H1 (cell line): ENCODE data around the gene LRRC26. TPM values are rescaled to one million over a fixed set of nuclear protein-coding genes. Genes with fewer than 3 reads are reported as not detected.

Experiments
- CTCF ChIA-PET: fragments of 300-600 bp; sonication (Branson Sonifier 250); formaldehyde crosslinking; loops from one replicate; lab custom pipeline; 2021; ENCODE audit not compliant: partially characterized antibody; lab: Charles Lee
- POLR2A ChIA-PET: fragments of 300-600 bp; sonication (Branson Sonifier 250); formaldehyde crosslinking; loops from one replicate; lab custom pipeline; 2021; ENCODE audit warnings: inconsistent platforms; ENCODE audit not compliant: partially characterized antibody; lab: Charles Lee
- DNase-seq, 2 experiments: peaks; one replicate each; pipeline versions ENCODE4 v3.0.0 to v3.0.0-alpha.2; 2010 to 2022; ENCODE audit warnings: low spot score in 2 of 2, low read depth in 1 of 2, mixed read lengths in 1 of 2
- FAIRE-seq: peaks from 2 replicates; lab custom pipeline; 2011; peaks lifted over from hg19 to GRCh38; lab: Jason Lieb, UNC
- H2AFZ ChIP-seq: 2 replicates; pipeline ENCODE4 v1.8.1; 2012; ENCODE audit warnings: low read length, inconsistent platforms
- H2AK5ac ChIP-seq: 2 replicates; pipeline ENCODE4 v1.6.1; 2013; ENCODE audit warnings: low read depth, low read length
- H2BK120ac ChIP-seq: replicated peaks from 2 replicates; pipeline ENCODE3; 2013; ENCODE audit warnings: low read depth, low read length, inconsistent platforms
- H2BK12ac ChIP-seq: 2 replicates; pipeline ENCODE4 v1.6.1; 2013; ENCODE audit warnings: low read depth, low read length
- H2BK15ac ChIP-seq: 2 replicates; pipeline ENCODE4 v1.6.1; 2013; ENCODE audit warnings: low read length
- H2BK20ac ChIP-seq: 2 replicates; pipeline ENCODE4 v1.6.1; 2013; ENCODE audit warnings: low read length
- H2BK5ac ChIP-seq: 2 replicates; pipeline ENCODE4 v1.6.1; 2013; ENCODE audit warnings: low read depth, low read length
- H3K14ac ChIP-seq: 2 replicates; pipeline ENCODE4 v1.6.1; 2013; ENCODE audit warnings: inconsistent platforms; ENCODE audit not compliant: insufficient read length
- H3K18ac ChIP-seq: 2 replicates; pipeline ENCODE4 v1.6.1; 2013; ENCODE audit warnings: low read length; ENCODE audit errors: extremely low read depth
- H3K23ac ChIP-seq: 2 replicates; pipeline ENCODE4 v1.6.1; 2013; ENCODE audit warnings: inconsistent platforms; ENCODE audit not compliant: insufficient read length
- H3K23me2 ChIP-seq: 2 replicates; pipeline ENCODE4 v1.6.1; 2013; ENCODE audit warnings: low read depth, low read length
- H3K27ac ChIP-seq: 2 replicates; pipeline ENCODE4 v1.6.1; 2011; ENCODE audit warnings: low read depth, low read length, inconsistent platforms
- H3K27me3 ChIP-seq, 4 experiments: replicated peaks in 1 of 4; 1 replicate in 1 of 4; 2 replicates in 3 of 4; pipeline versions ENCODE4 v1.6.1 to v1.8.1; 2011 to 2013; ENCODE audit warnings: low read length in 3 of 4, mild to moderate bottlenecking in 3 of 4, inconsistent platforms in 2 of 4, mixed read lengths in 2 of 4, moderate library complexity in 1 of 4; ENCODE audit not compliant: control insufficient read depth in 3 of 4, insufficient read depth in 3 of 4; ENCODE audit errors: extremely low read depth in 1 of 4
- H3K36me3 ChIP-seq, 4 experiments: 2 replicates each; pipeline versions ENCODE4 v1.6.1 to v1.8.1; 2011 to 2013; ENCODE audit warnings: mild to moderate bottlenecking in 4 of 4, low read length in 3 of 4, moderate library complexity in 2 of 4, control low read depth in 1 of 4, inconsistent platforms in 1 of 4; ENCODE audit not compliant: insufficient read depth in 4 of 4, control insufficient read depth in 2 of 4
- H3K4ac ChIP-seq: replicated peaks from 2 replicates; pipeline ENCODE3; 2013; ENCODE audit warnings: low read length, low read depth, mixed read lengths, inconsistent platforms; ENCODE audit not compliant: insufficient read length
- H3K4me1 ChIP-seq, 4 experiments: replicated peaks in 1 of 4; 1 replicate in 1 of 4; 2 replicates in 3 of 4; pipeline versions ENCODE4 v1.6.1 to v1.8.1; 2011 to 2013; ENCODE audit warnings: low read length in 3 of 4, inconsistent platforms in 2 of 4, mixed read lengths in 1 of 4; ENCODE audit not compliant: insufficient read depth in 4 of 4, control insufficient read depth in 3 of 4
- H3K4me2 ChIP-seq, 2 experiments: 2 replicates each; pipeline versions ENCODE4 v1.6.1 to v1.8.1; 2011 to 2013; ENCODE audit warnings: low read depth in 2 of 2, low read length in 2 of 2, control low read depth in 1 of 2, inconsistent platforms in 1 of 2, mild to moderate bottlenecking in 1 of 2; ENCODE audit not compliant: insufficient read depth in 1 of 2
- H3K4me3 ChIP-seq, 4 experiments: fragments of 200-600, 300-600 bp in 1 of 4; sonication (generic), shearing (Covaris generic), sonication (Bioruptor Twin) in 1 of 4; 2 replicates each; pipeline versions ENCODE4 v1.5.1 to v1.8.1; 2011 to 2016; ENCODE audit warnings: low read length in 4 of 4, low read depth in 3 of 4, control low read depth in 2 of 4, inconsistent platforms in 2 of 4, mild to moderate bottlenecking in 2 of 4, mixed read lengths in 1 of 4, moderate library complexity in 1 of 4; ENCODE audit not compliant: insufficient read depth in 2 of 4; ENCODE audit errors: extremely low read depth in 1 of 4
- H3K56ac ChIP-seq: replicated peaks from 2 replicates; pipeline ENCODE3; 2013; ENCODE audit warnings: low read depth, mild to moderate bottlenecking, mixed read lengths, low read length, inconsistent platforms; ENCODE audit not compliant: insufficient read length
- H3K79me1 ChIP-seq: 2 replicates; pipeline ENCODE4 v1.6.1; 2013; ENCODE audit warnings: low read depth, low read length, control low read depth
- H3K79me2 ChIP-seq, 2 experiments: 2 replicates each; pipeline versions ENCODE4 v1.6.1 to v1.8.1; 2012 to 2013; ENCODE audit warnings: low read length in 2 of 2, mild to moderate bottlenecking in 2 of 2, inconsistent platforms in 1 of 2; ENCODE audit not compliant: insufficient read depth in 2 of 2, control insufficient read depth in 1 of 2
- H3K9ac ChIP-seq, 4 experiments: replicated peaks in 1 of 4; 1 replicate in 1 of 4; 2 replicates in 3 of 4; pipeline versions ENCODE4 v1.6.1 to v1.8.1; 2011 to 2013; ENCODE audit warnings: low read depth in 3 of 4, low read length in 3 of 4, control low read depth in 2 of 4, mild to moderate bottlenecking in 2 of 4, moderate library complexity in 2 of 4, inconsistent platforms in 1 of 4; ENCODE audit errors: extremely low read depth in 1 of 4
- H3K9me3 ChIP-seq, 2 experiments: 2 replicates each; pipeline versions ENCODE4 v1.6.1 to v1.8.1; 2012 to 2013; ENCODE audit warnings: mild to moderate bottlenecking in 2 of 2, moderate library complexity in 2 of 2, control low read depth in 1 of 2, inconsistent platforms in 1 of 2, low read depth in 1 of 2, low read length in 1 of 2, mixed read lengths in 1 of 2; ENCODE audit not compliant: insufficient read depth in 2 of 2
- H4K20me1 ChIP-seq, 2 experiments: replicated peaks in 1 of 2; 2 replicates each; pipeline versions ENCODE3 to v1.8.1; 2011 to 2013; ENCODE audit warnings: inconsistent platforms in 2 of 2, low read length in 2 of 2, mild to moderate bottlenecking in 1 of 2; ENCODE audit not compliant: insufficient read depth in 2 of 2, control insufficient read depth in 1 of 2
- H4K5ac ChIP-seq: 2 replicates; pipeline ENCODE4 v1.6.1; 2013; ENCODE audit warnings: low read length, low read depth, mixed read lengths, inconsistent platforms; ENCODE audit not compliant: insufficient read length
- H4K8ac ChIP-seq: 2 replicates; pipeline ENCODE4 v1.8.0; 2013; ENCODE audit warnings: mild to moderate bottlenecking, moderate library complexity, low read length, inconsistent platforms; ENCODE audit not compliant: insufficient read depth; ENCODE audit errors: extremely low read depth
- H4K91ac ChIP-seq: replicated peaks from 2 replicates; pipeline ENCODE3; 2013; ENCODE audit warnings: low read length, mixed read lengths, inconsistent platforms; ENCODE audit not compliant: insufficient read length
- CBX5 ChIP-seq: fragments of 300-800, 300-1000 bp; sonication (generic); IDR thresholded peaks from 2 replicates; pipeline ENCODE4 v1.7.1; 2016; ENCODE audit warnings: antibody characterized with exemption, low read length, low read depth
- FOSL1 ChIP-seq: IDR thresholded peaks from 2 replicates; pipeline ENCODE4 v1.6.1; 2011; ENCODE audit warnings: mild to moderate bottlenecking, low read depth, low read length, moderate library complexity; ENCODE audit not compliant: insufficient read depth
- POU5F1 ChIP-seq: IDR thresholded peaks from 2 replicates; pipeline ENCODE4 v1.6.1; 2011; ENCODE audit warnings: low read depth, mild to moderate bottlenecking, low read length, moderate library complexity
- SUZ12 ChIP-seq: fragments of 200-600 bp; sonication (generic); IDR thresholded peaks from 2 replicates; pipeline ENCODE4 v1.6.1; 2012; ENCODE audit warnings: mild to moderate bottlenecking, inconsistent platforms, low read length, moderate library complexity, mixed read lengths
- YY1 ChIP-seq: IDR thresholded peaks from 2 replicates; pipeline ENCODE4 v1.6.1; 2011; ENCODE audit warnings: low read depth, mild to moderate bottlenecking, low read length
- WGBS, 2 experiments: shearing (Covaris generic) in 1 of 2; methylation state at CpG; one replicate each; pipeline versions ENCODE4 v1.1.6 to v1.1.7; 2013 to 2015; ENCODE audit warnings: low lambda C conversion rate in 2 of 2, mixed read lengths in 2 of 2, inconsistent platforms in 1 of 2, low coverage in 1 of 2, missing lambda C conversion rate in 1 of 2; ENCODE audit not compliant: insufficient replicate concordance in 2 of 2, insufficient coverage in 1 of 2, insufficient read length in 1 of 2; ENCODE audit errors: extremely low coverage in 1 of 2, missing lambda C conversion rate in 1 of 2; 5-methylcytosine and 5-hydroxymethylcytosine counted together
- polyA plus RNA-seq, 7 experiments: library from polyadenylated mRNA; depleted of rRNA in 3 of 7; stranded (reverse) in 5 of 7; unstranded in 2 of 7; fragments of >200 nt in 5 of 7; fragments of 200-250 nt in 2 of 7; gene quantifications; 1 replicate in 5 of 7; 2 replicates in 1 of 7; 4 replicates in 1 of 7; pipeline versions ENCODE4 v1.2.1 to v1.2.3, GENCODE V29; 2011 to 2013; ENCODE audit warnings: missing spikeins in 2 of 7, mixed read lengths in 2 of 7
- total RNA-seq: library from RNA; stranded (reverse); fragmentation: NEBNext Ultra II Directional; extraction: Animal tissue kit (Norgen Biotek cat#: 25700); gene quantifications from 2 replicates; pipeline ENCODE4 v1.2.1, GENCODE V29; 2021

Gene LRRC26
- total and polyA plus RNA-seq, 2 of the 8 experiments (the other 6 are each of a cell fraction or from before 2014, with no cell fraction given): 0.34 to 0.85 TPM

DNA sequence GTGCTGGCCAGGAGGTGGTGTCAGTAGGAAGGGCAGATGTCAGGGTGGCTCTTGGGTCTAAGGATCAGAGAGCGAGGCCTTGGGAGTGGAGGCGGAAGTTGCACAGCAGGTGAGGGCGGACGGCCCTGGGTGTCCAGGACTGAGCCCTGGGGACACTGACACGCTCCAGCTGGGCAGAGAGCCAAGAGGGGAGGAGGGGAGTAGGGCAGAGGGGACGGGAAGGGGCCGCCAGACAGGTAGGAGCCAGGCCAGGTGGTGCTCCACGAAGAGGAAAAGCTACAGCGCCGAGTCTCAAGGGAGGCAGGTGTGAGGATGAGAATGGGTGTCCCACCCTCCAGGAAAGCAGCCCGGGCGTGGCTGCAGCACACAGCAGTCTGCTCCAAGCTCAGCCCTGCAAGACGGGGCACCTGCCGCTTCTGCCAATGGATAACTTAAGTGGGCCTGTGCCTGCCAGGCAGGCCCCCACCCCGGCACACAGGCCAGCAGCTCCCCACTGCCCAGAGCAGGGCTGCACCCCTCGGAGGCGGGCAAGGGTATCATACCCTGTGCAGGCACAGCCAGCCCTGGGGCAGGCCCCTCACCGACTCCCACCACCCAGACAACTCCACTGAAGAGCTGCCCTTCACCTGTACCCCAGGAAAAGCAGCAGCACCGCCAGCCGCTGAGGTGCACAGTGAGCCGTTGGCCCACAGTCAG is 25.8 kb upstream of the LRRC26 start:
- Histone ChIP-seq H4K8ac (no peak overlapping the region), H2BK15ac (no peak overlapping the region), H3K23me2 (peaks cover 3% of the 10 kb centered on the region; the same call in 1 of the 2 replicates), H2BK20ac (no peak overlapping the region), H2BK12ac (no peak overlapping the region), H2BK5ac (no peak overlapping the region), H3K27ac (no peak overlapping the region), H2AK5ac (no peak overlapping the region), H3K9ac (no peak overlapping the region), H3K56ac (no peak overlapping the region), H3K4ac (no peak overlapping the region), H3K4me1 (peaks cover 0 to 24% (median 14%) of the 10 kb centered on the region in 4 experiments; a peak in 6 of 7 replicates), H3K4me2 (no peak overlapping the region), H3K79me1 (peaks cover 22% of the 10 kb centered on the region), H3K14ac (no peak overlapping the region), H4K91ac (no peak overlapping the region), H3K27me3 (no peaks in the 10 kb centered on the region), H3K23ac (no peak overlapping the region), H4K5ac (no peak overlapping the region), H2AFZ (no peak overlapping the region), H3K79me2 (peaks cover 0 to 22% of the 10 kb centered on the region in 2 experiments; a peak in 1 of 4 replicates), H3K4me3 (no peak overlapping the region), H2BK120ac (no peak overlapping the region), H4K20me1 (peaks cover 11 to 30% of the 10 kb centered on the region in 2 experiments), H3K36me3 (no peaks in the 10 kb centered on the region; a peak in 1 of 8 replicates), H3K9me3 (no peaks in the 10 kb centered on the region), H3K18ac (no peak overlapping the region)
- DNase-seq: no peak
- POLR2A ChIA-PET: interaction anchor here (0.8 to 11.0 kb wide), 12 partner anchors 11 to 68 kb away, joined by 3 to 107 read pairs (median 6); partner anchors contain the start of genes LRRC26, NDOR1, TMEM203 and TMEM210
- TF ChIP-seq YY1: no peak
- TF ChIP-seq CBX5: no peak
- no peak for TF ChIP-seq POU5F1
- no peak for TF ChIP-seq FOSL1
- no peak for TF ChIP-seq SUZ12
- FAIRE-seq: no peak
- CTCF ChIA-PET: interaction anchor here (0.6 to 14.0 kb wide), 17 partner anchors 9 to 167 kb away, joined by 3 to 204 read pairs (median 3); partner anchors contain the start of genes CYSRT1, LRRC26, NDOR1 and RNF208
- WGBS, 2 experiments: 89% methylated on average over 20 of the region's 21 CpGs; no CpG with 5 or more reads in 1 of the 2 experiments
